Activated naive CD8-positive, alpha-beta T cell treated with anti-CD3 and anti-CD28 coated beads for 36 hours (primary cell): ENCODE measurements around the gene ANGPTL1. TPM values are rescaled to one million over a fixed set of nuclear protein-coding genes. Genes with fewer than 3 reads are reported as not detected.

ENCODE experiments used
- DNase-seq: peaks from one replicate; pipeline ENCODE4 v3.0.0; 2021
- H3K27ac Mint-ChIP-seq: one replicate; pipeline ENCODE4 v1.8.0; 2022; ENCODE audit warnings: mild to moderate bottlenecking, moderate library complexity, mixed read lengths
- H3K27me3 Mint-ChIP-seq: one replicate; pipeline ENCODE4 v1.8.0; 2022; ENCODE audit warnings: mild to moderate bottlenecking, mixed read lengths
- H3K36me3 Mint-ChIP-seq: one replicate; pipeline ENCODE4 v1.8.0; 2021; ENCODE audit warnings: mild to moderate bottlenecking, mixed read lengths
- H3K4me1 Mint-ChIP-seq: one replicate; pipeline ENCODE4 v1.8.0; 2021; ENCODE audit warnings: mixed read lengths
- H3K4me3 Mint-ChIP-seq: one replicate; pipeline ENCODE4 v1.8.0; 2022; ENCODE audit warnings: mild to moderate bottlenecking, moderate library complexity, mixed read lengths
- H3K9me3 Mint-ChIP-seq: one replicate; pipeline ENCODE4 v1.8.0; 2022; ENCODE audit warnings: mixed read lengths
- total RNA-seq, 2 experiments: library from RNA; stranded (reverse); gene quantifications; one replicate each; pipeline ENCODE4 v1.2.3, GENCODE V29; 2021

ANGPTL1 gene
- total RNA-seq, 2 experiments from 2014 or later, result not detected

DNA sequence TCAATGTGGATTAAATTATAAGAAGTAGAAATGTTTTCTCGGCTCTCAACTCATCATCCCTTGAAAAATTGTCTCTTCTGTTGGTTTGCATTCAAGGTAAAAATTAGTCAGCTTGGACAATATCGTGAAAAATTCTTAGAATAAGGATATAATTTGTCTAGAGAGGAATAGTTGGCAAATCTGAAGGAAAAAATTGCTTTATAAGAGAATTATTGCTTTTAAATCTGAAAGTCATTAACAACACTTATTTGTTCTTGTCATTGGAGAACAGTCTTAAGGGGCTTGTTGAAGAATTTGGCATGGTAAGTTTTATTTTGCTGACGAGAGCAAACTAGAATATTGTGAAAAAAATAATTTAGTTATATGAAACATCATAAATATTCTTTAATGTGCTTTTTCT, 26.4 kb downstream of the ANGPTL1 start:
- Mint-ChIP-seq H3K27me3 (no peaks in the 10 kb centered on the region), H3K27ac (no peak overlapping the region), H3K4me3 (no peak overlapping the region), H3K4me1 (no peaks in the 10 kb centered on the region), H3K36me3 (peaks cover 2% of the 10 kb centered on the region), H3K9me3 (peaks cover 2% of the 10 kb centered on the region)
- DNase-seq, result no peak

DNA sequence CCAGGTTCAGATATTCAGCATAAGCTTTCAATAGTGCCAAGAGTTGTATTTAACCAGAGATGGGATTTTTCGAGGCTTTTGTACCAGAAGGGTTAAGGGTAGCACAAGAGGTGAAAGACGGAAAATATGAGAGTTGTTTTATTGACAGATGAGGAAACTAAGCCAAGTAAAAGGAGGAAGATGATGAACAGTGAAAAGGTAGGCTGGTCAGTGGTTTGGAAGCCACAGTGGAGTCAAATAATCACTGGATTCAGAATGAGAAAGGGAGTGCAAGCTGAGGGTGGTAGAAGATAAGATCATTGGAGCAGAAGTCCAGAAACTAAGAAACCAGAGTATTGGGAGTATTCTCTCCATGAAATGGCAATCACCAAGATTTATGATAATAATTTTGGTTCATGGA, 45.7 kb downstream of the ANGPTL1 start:
- no peaks in the 10 kb centered on the region for H3K9me3 Mint-ChIP-seq
- H3K36me3 Mint-ChIP-seq, result peaks cover 13% of the 10 kb centered on the region
- no peak for DNase-seq
- peaks cover 18% of the 10 kb centered on the region for H3K4me1 Mint-ChIP-seq
- H3K27ac Mint-ChIP-seq, result no peak overlapping the region
- H3K4me3 Mint-ChIP-seq, result no peak overlapping the region
- no peaks in the 10 kb centered on the region for H3K27me3 Mint-ChIP-seq

DNA sequence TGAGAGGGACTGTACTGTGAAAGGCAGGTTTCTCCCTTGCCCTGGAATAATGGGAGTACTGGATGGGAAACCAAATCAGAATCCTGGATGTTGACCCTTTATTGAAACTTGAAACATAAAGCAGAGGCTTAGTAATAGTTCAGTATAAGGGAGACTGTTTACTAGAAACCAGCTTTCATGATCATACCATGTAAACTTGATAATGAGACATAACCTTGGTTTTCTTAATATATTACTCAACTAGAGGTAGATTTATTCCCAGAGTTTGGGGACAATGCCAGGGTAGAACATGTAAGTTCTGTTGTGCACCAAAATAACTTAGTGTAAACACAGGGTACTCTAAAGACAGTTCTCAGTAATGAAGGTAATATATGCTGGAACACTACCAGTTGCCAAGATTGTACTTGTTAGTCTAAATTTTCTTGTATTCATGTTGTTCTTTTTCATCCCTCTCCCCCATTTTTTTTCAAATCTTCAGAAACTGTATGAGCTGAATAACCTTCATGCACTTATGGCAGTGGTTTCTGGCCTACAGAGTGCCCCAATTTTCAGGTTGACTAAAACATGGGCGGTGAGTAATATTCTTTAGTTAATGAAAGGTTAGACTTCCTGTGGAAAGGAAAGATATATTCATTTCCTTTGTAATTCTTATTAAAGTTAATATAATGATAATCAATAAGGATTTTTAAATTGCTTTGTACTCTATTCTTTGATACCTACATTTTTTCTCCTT, 49.6 kb downstream of the ANGPTL1 start:
- no peak overlapping the region for H3K4me3 Mint-ChIP-seq
- H3K27ac Mint-ChIP-seq, result peak overlapping the region; percentile 50
- H3K27me3 Mint-ChIP-seq, result no peaks in the 10 kb centered on the region
- peaks cover 20% of the 10 kb centered on the region for H3K4me1 Mint-ChIP-seq
- H3K36me3 Mint-ChIP-seq, result peaks cover 19% of the 10 kb centered on the region
- DNase-seq, result no peak
- no peaks in the 10 kb centered on the region for H3K9me3 Mint-ChIP-seq

DNA sequence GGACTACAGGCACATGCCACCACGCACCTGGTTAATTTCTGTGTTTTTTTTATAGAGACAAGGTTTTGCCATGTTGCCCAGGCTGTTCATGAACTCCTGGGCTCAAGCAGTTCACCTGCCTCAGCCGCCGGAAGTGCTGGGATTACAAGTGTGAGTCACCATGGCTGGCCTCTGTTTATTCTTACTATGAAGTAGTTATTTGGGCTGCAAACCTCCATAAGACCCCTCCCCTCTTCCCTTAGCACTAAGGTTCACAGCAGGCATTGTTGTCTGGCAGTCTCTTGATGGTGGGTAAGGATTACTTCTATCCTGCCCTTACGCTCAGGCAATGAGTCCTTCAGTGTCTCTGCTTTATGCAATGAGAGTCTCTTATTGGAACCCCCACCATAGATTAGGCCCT, 51.8 kb downstream of the ANGPTL1 start:
- no peak for DNase-seq
- no peak overlapping the region for H3K4me3 Mint-ChIP-seq
- H3K36me3 Mint-ChIP-seq, result peaks cover 19% of the 10 kb centered on the region
- no peak overlapping the region for H3K27ac Mint-ChIP-seq
- H3K9me3 Mint-ChIP-seq, result no peaks in the 10 kb centered on the region
- peaks cover 10% of the 10 kb centered on the region for H3K4me1 Mint-ChIP-seq
- no peaks in the 10 kb centered on the region for H3K27me3 Mint-ChIP-seq

DNA sequence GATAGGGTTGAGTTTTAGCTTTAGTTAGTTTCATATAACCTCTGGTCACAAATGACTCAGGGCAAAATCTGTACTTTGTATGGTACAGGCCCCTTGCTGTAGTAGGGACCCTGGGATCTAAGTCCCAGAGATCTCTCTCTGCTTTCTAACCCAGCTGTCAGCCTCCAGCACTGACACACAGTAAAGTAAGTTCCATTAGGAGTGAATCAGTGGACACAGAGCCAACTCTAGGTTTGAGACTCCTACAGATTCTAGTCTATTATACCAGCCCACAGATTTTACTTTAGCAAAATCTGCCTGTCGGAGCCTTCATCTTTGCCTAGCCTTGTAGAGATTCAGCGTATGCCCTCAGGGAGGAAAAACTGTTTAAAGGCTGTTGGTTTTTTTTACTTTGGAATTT, 52.5 kb downstream of the ANGPTL1 start:
- H3K9me3 Mint-ChIP-seq, result no peaks in the 10 kb centered on the region
- H3K4me1 Mint-ChIP-seq, result peaks cover 10% of the 10 kb centered on the region
- H3K27me3 Mint-ChIP-seq, result no peaks in the 10 kb centered on the region
- H3K27ac Mint-ChIP-seq, result no peak overlapping the region
- H3K4me3 Mint-ChIP-seq, result no peak overlapping the region
- DNase-seq, result no peak
- peaks cover 17% of the 10 kb centered on the region for H3K36me3 Mint-ChIP-seq

DNA sequence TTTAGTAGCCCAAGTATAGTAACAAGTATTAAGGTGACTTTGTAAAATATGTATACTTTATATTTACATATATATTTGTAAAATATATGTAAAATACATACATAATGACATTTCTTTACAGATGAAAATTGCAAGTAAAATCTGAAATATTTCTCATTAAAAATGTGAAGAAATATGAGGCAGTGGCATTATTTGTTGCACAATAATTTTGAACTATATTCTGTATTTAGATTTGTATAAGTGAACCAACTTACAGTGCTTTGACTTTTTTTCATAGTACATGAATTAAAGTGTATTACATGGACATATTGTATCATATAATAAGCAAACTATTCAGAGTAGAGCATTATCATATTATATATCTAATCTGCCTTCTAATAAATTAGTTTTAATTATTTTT, 60.3 kb downstream of the ANGPTL1 start:
- H3K4me3 Mint-ChIP-seq, result no peak overlapping the region
- no peaks in the 10 kb centered on the region for H3K4me1 Mint-ChIP-seq
- no peaks in the 10 kb centered on the region for H3K27me3 Mint-ChIP-seq
- DNase-seq, result no peak
- H3K36me3 Mint-ChIP-seq, result peaks cover 12% of the 10 kb centered on the region
- no peak overlapping the region for H3K27ac Mint-ChIP-seq
- H3K9me3 Mint-ChIP-seq, result peaks cover 1% of the 10 kb centered on the region

DNA sequence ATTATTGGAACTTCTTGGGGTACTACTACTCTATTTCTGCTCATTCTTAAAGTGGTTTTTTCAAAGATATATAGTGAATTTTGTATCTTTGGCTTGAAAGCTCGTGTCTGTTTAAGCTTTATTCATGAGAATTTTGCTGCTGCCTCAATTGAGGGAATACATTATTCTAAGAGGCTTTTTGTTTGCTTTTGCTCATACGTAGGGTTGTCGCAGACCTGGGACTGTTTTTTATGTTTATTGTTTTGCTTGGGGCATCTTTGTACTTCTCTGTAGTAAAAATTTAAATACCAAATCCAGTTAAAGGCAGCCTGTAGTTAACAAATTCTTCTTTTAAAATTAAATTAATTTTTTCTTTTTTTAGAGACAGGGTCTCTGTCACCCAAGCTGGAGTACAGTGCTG, 62.3 kb downstream of the ANGPTL1 start:
- Mint-ChIP-seq H3K4me3 (no peak overlapping the region), H3K36me3 (peaks cover 9% of the 10 kb centered on the region), H3K4me1 (no peaks in the 10 kb centered on the region), H3K27me3 (no peaks in the 10 kb centered on the region), H3K9me3 (peaks cover 3% of the 10 kb centered on the region), H3K27ac (no peak overlapping the region)
- no peak for DNase-seq

DNA sequence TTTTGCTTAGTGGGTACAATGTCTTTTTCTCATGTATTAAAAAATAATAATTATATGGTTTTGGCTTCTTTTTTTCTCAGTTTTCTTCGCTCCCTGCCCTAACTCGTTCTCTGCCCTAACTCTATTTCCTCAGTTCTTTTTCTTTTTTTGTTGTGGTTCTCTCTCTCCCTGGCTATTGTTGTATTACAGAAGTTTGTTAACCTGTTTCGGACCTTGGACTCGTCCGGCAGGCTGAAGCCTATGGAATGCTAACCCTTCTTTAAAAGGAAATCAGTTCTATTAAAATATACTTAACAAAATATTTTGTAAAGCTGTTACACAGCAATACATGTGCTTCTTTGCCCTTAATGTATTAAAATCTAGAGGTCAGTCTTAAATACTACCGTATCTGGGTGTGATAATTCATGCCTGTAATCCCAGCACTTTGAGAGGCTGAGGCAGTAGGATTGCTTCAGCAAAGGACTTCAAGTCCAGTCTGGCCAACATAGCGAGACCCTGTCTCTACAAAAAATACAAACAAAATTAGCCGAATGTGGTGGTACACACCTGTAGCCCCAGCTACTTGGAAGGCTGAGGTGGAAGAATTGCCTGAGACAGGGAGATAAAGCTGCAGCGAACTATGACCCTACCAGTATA, 64.1 kb downstream of the ANGPTL1 start:
- no peak overlapping the region for H3K27ac Mint-ChIP-seq
- peaks cover 3% of the 10 kb centered on the region for H3K9me3 Mint-ChIP-seq
- no peaks in the 10 kb centered on the region for H3K4me1 Mint-ChIP-seq
- no peaks in the 10 kb centered on the region for H3K27me3 Mint-ChIP-seq
- no peak for DNase-seq
- H3K36me3 Mint-ChIP-seq, result peaks cover 9% of the 10 kb centered on the region
- no peak overlapping the region for H3K4me3 Mint-ChIP-seq

DNA sequence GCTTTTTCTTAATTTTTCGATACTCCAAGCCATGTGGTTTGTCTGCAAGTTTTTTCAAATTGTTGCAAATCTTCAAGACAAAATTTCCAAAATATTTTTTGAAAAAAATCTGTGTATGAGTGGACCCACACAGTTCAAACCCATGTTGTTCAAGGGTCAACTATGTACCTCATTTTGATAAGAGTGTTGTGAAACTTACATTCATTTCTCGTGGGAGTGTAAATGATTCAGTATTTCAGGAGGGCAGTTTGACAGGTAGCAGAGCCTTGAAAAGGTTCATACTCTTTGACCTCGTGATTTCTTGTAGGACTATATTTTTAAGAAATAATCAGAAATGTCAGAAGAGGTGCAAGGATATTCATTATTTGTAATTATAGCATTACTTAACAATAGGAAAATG, 68.0 kb downstream of the ANGPTL1 start:
- Mint-ChIP-seq H3K27me3 (no peaks in the 10 kb centered on the region), H3K36me3 (peaks cover 12% of the 10 kb centered on the region), H3K4me1 (no peaks in the 10 kb centered on the region), H3K4me3 (no peak overlapping the region), H3K27ac (no peak overlapping the region), H3K9me3 (peaks cover 9% of the 10 kb centered on the region)
- DNase-seq, result no peak

Other genes starting within 250 kb of the ANGPTL1 start
- 1 to 10 TPM; 5.0 to 6.6 TPM for gene RALGPS2, start 145.8 kb downstream of the ANGPTL1 start, total RNA-seq
- gene FAM20B, start 154.8 kb upstream of the ANGPTL1 start, total RNA-seq, result 10 to 100 TPM; 37.4 to 42.6 TPM
- 10 to 100 TPM; 40.1 to 41.1 TPM for gene TOR3A, start 211.0 kb upstream of the ANGPTL1 start, total RNA-seq